RWPE2 (cell line): ENCODE measurements around the gene CLTA.
A peak's percentile ranks its signal among the peaks of the same experiment; 100 is the strongest.

Source experiments
- ATAC-seq: fragments of 200-7000 bp; cut with Tn5 transposase; 3 replicates; pipeline ENCODE4 v1.9.1; 2021; ENCODE audit warnings: low read depth
- DNase-seq: peaks from one replicate; pipeline ENCODE4 v3.0.0-alpha.2; 2020; ENCODE audit warnings: low spot score
- H3K27ac ChIP-seq: fragments of 450-650 bp; 2 replicates; pipeline ENCODE4 v1.5.1; 2017; ENCODE audit warnings: mild to moderate bottlenecking; ENCODE audit not compliant: poor library complexity, severe bottlenecking
- H3K27me3 ChIP-seq: fragments of 250-450 bp; sonication (Bioruptor Pico); 2 replicates; pipeline ENCODE4 v1.5.1; 2021; ENCODE audit warnings: mild to moderate bottlenecking, moderate library complexity; ENCODE audit not compliant: insufficient read depth, poor library complexity, severe bottlenecking
- H3K36me3 ChIP-seq: fragments of 250-450 bp; sonication (Bioruptor Pico); 2 replicates; pipeline ENCODE4 v1.5.1; 2020; ENCODE audit warnings: low read depth, mild to moderate bottlenecking, moderate library complexity
- H3K4me1 ChIP-seq: fragments of 250-450 bp; sonication (Bioruptor Pico); 2 replicates; pipeline ENCODE4 v1.5.1; 2021; ENCODE audit warnings: mild to moderate bottlenecking, moderate library complexity; ENCODE audit not compliant: insufficient read depth, poor library complexity, severe bottlenecking
- H3K4me3 ChIP-seq: fragments of 250-450 bp; sonication (Bioruptor Pico); 2 replicates; pipeline ENCODE4 v1.5.1; 2021; ENCODE audit warnings: mild to moderate bottlenecking, moderate library complexity; ENCODE audit not compliant: severe bottlenecking
- H3K9me3 ChIP-seq: fragments of 250-450 bp; sonication (Bioruptor Pico); 2 replicates; pipeline ENCODE4 v1.5.1; 2021; ENCODE audit warnings: mild to moderate bottlenecking, moderate library complexity; ENCODE audit not compliant: severe bottlenecking
- CTCF ChIP-seq: fragments of 450-650 bp; IDR thresholded peaks from one replicate; pipeline ENCODE4 v1.5.1; 2017; ENCODE audit warnings: mild to moderate bottlenecking, moderate library complexity; ENCODE audit not compliant: poor library complexity, severe bottlenecking

Gene CLTA

GRCh38 chr9:36187414-36187813 lies 3.3 kb upstream of the CLTA start:
- TF ChIP-seq CTCF, result no peak
- no peaks in the 10 kb centered on the region for H3K27me3 ChIP-seq
- DNase-seq, result no peak
- H3K27ac ChIP-seq, result no peak overlapping the region
- ATAC-seq, result no peak
- H3K36me3 ChIP-seq, result no peaks in the 10 kb centered on the region
- H3K4me3 ChIP-seq, result no peak overlapping the region
- H3K4me1 ChIP-seq, result no peaks in the 10 kb centered on the region
- no peaks in the 10 kb centered on the region for H3K9me3 ChIP-seq

GRCh38 chr9:36188212-36188611 lies 2.5 kb upstream of the CLTA start:
- Histone ChIP-seq H3K27me3 (no peaks in the 10 kb centered on the region), H3K36me3 (no peaks in the 10 kb centered on the region), H3K27ac (no peak overlapping the region), H3K4me3 (no peak overlapping the region), H3K4me1 (peaks cover 5% of the 10 kb centered on the region), H3K9me3 (no peaks in the 10 kb centered on the region)
- no peak for ATAC-seq
- no peak for TF ChIP-seq CTCF
- no peak for DNase-seq

- no peak for DNase-seq
- peaks cover 15% of the 10 kb centered on the region for H3K4me1 ChIP-seq
- H3K27me3 ChIP-seq, result no peaks in the 10 kb centered on the region
- ATAC-seq, result no peak
- no peaks in the 10 kb centered on the region for H3K9me3 ChIP-seq
- peak overlapping the region; percentile 54 for H3K27ac ChIP-seq
- no peak for TF ChIP-seq CTCF
- H3K4me3 ChIP-seq, result peak overlapping the region; percentile 88
- peaks cover 12% of the 10 kb centered on the region for H3K36me3 ChIP-seq
These were observed 745 bp upstream of the CLTA start for GRCh38 chr9:36189976-36190375.

- peak overlapping the region; percentile 54 for H3K27ac ChIP-seq
- no peak for TF ChIP-seq CTCF
- DNase-seq (no peak), ATAC-seq (no peak; the same call in 2 of the 3 replicates)
- H3K27me3 ChIP-seq, result no peaks in the 10 kb centered on the region
- peak overlapping the region; percentile 88 for H3K4me3 ChIP-seq
- no peaks in the 10 kb centered on the region for H3K9me3 ChIP-seq
- H3K36me3 ChIP-seq, result peaks cover 19% of the 10 kb centered on the region
- H3K4me1 ChIP-seq, result peaks cover 15% of the 10 kb centered on the region
These were observed 547 bp downstream of the CLTA start for GRCh38 chr9:36191290-36191645.

GRCh38 chr9:36191686-36192085 lies 965 bp downstream of the CLTA start:
- peaks cover 15% of the 10 kb centered on the region for H3K4me1 ChIP-seq
- ATAC-seq (no peak), DNase-seq (no peak)
- H3K36me3 ChIP-seq, result peaks cover 23% of the 10 kb centered on the region
- peak overlapping the region; percentile 54 for H3K27ac ChIP-seq
- H3K27me3 ChIP-seq, result no peaks in the 10 kb centered on the region
- no peaks in the 10 kb centered on the region for H3K9me3 ChIP-seq
- TF ChIP-seq CTCF, result no peak
- H3K4me3 ChIP-seq, result peak overlapping the region; percentile 88
